ENCODE measurements around the gene ETV5. TPM values are rescaled to one million over a fixed set of nuclear protein-coding genes. Genes with fewer than 3 reads are reported as not detected.

ETV5 gene
- total and polyA plus RNA-seq, 2 donors from 2014 or later, result 5.1 to 34.6 TPM

DNA sequence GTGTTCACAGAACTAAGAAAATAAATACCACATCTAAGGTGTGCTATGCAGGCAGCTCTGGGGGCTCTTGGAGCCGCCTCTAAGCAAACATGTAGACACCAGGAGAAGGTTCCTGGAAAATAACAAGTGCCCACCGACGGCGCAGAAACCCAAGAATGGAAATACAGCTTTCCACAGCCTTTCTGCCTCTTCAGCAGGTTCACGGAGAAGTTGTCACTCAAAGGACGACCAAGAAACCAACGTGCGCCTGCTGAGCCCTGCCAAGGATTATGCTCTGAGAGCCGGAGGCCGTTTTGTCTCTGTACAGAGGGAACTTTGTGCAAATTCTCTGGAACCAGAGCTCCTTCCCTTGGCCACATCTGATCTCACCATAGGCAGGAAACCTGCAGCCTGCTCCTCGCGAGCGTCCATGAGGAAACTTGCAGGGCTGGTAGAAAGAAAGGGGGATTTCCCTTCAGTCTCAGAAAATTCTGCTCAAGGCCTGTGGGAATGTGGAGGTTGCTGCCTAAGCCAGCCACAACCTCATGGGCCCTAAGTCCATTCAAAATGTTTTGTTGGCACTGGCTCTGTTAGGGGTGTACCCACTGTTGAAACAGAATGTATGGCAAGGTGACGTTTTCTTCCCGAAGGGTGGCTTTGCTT, 40.6 kb upstream of the ETV5 start:
- H3K4me3 ChIP-seq (ENCODE audit: low read length in 3 of 3), result no peak overlapping the region
- H3K9ac ChIP-seq (ENCODE audit: low read length in 3 of 3), result no peak overlapping the region
- no peak overlapping the region for H3K27ac ChIP-seq (ENCODE audit: low read depth in 2 of 2, low read length in 2 of 2)
- intact Hi-C loops (cut with DNase I), result no loop called here
- no peaks in the 10 kb centered on the region for H3K9me3 ChIP-seq (ENCODE audit: control insufficient read depth in 2 of 3, insufficient read depth in 1 of 3, low read length in 3 of 3)
- no peak for FAIRE-seq
- peaks cover 0 to 3% (median 0%) of the 10 kb centered on the region in 3 donors for H3K4me1 ChIP-seq (ENCODE audit: control insufficient read depth in 2 of 3, insufficient read depth in 2 of 3, low read depth in 1 of 3, low read length in 3 of 3)
- no peak for DNase-seq
- H3K36me3 ChIP-seq (ENCODE audit: control insufficient read depth in 2 of 3, insufficient read depth in 3 of 3, low read length in 3 of 3), result no peaks in the 10 kb centered on the region
- H3K27me3 ChIP-seq (ENCODE audit: control insufficient read depth, insufficient read depth, low read length), result no peaks in the 10 kb centered on the region
- TF ChIP-seq, protein P1, sequence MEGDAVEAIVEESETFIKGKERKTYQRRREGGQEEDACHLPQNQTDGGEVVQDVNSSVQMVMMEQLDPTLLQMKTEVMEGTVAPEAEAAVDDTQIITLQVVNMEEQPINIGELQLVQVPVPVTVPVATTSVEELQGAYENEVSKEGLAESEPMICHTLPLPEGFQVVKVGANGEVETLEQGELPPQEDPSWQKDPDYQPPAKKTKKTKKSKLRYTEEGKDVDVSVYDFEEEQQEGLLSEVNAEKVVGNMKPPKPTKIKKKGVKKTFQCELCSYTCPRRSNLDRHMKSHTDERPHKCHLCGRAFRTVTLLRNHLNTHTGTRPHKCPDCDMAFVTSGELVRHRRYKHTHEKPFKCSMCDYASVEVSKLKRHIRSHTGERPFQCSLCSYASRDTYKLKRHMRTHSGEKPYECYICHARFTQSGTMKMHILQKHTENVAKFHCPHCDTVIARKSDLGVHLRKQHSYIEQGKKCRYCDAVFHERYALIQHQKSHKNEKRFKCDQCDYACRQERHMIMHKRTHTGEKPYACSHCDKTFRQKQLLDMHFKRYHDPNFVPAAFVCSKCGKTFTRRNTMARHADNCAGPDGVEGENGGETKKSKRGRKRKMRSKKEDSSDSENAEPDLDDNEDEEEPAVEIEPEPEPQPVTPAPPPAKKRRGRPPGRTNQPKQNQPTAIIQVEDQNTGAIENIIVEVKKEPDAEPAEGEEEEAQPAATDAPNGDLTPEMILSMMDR (IDR thresholded peaks at IDR 0.05; ENCODE audit: borderline replicate concordance, extremely low read depth, insufficient read depth), result no peak

DNA sequence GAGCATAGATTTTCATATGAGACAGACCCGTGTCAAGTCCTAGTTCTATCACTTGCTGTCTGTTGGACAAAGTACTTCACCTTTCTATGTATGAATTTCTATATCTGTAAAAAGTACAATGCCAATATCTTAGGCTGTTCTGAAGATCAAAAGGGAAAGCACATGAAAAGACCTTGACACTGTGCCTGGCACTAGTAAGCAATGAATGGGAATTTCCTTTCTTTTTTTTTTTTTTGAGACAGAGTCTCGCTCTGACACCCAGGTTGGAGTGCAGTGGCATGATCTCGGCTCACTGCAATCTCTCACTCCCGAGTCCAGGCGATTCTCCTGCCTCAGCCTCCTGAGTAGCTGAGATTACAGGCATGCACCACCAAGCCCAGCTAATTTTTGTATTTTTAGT, 35.4 kb upstream of the ETV5 start:
- Histone ChIP-seq H3K9ac (ENCODE audit: low read length in 3 of 3) (no peak overlapping the region), H3K36me3 (ENCODE audit: control insufficient read depth in 2 of 3, insufficient read depth in 3 of 3, low read length in 3 of 3) (no peaks in the 10 kb centered on the region), H3K27me3 (ENCODE audit: control insufficient read depth, insufficient read depth, low read length) (no peaks in the 10 kb centered on the region), H3K4me1 (ENCODE audit: control insufficient read depth in 2 of 3, insufficient read depth in 2 of 3, low read depth in 1 of 3, low read length in 3 of 3) (no peaks in the 10 kb centered on the region), H3K27ac (ENCODE audit: low read depth in 2 of 2, low read length in 2 of 2) (no peak overlapping the region), H3K9me3 (ENCODE audit: control insufficient read depth in 2 of 3, insufficient read depth in 1 of 3, low read length in 3 of 3) (no peaks in the 10 kb centered on the region), H3K4me3 (ENCODE audit: low read length in 3 of 3) (no peak overlapping the region)
- intact Hi-C loops (cut with DNase I), result no loop called here
- TF ChIP-seq, protein P1 (IDR thresholded peaks at IDR 0.05; ENCODE audit: borderline replicate concordance, extremely low read depth, insufficient read depth), result no peak
- FAIRE-seq (no peak), DNase-seq (no peak)

DNA sequence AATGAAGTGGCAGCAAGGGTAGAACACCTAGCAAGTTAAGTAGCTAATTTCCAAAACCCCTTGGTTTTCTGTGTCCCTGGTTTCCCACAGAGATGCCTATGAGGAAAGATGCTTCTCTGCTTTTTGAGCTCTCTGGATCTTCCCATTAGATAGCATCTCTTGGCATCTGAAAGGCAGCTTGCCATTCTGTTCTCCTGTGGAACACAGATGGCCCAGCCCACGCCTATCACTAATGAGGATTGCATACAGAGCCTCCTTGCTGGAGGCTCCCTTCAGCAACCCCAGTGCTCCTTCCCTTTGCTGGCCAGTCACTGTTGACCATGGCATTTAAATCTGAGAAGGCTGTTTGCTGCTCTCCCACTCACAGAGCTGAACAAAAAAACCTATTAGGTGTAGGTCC, 34.4 kb upstream of the ETV5 start:
- H3K9me3 ChIP-seq (ENCODE audit: control insufficient read depth in 2 of 3, insufficient read depth in 1 of 3, low read length in 3 of 3), result no peaks in the 10 kb centered on the region
- intact Hi-C loops (cut with DNase I), result no loop called here
- TF ChIP-seq, protein P1 (IDR thresholded peaks at IDR 0.05; ENCODE audit: borderline replicate concordance, extremely low read depth, insufficient read depth), result no peak
- no peaks in the 10 kb centered on the region for H3K4me1 ChIP-seq (ENCODE audit: control insufficient read depth in 2 of 3, insufficient read depth in 2 of 3, low read depth in 1 of 3, low read length in 3 of 3)
- no peak overlapping the region for H3K27ac ChIP-seq (ENCODE audit: low read depth in 2 of 2, low read length in 2 of 2)
- H3K36me3 ChIP-seq (ENCODE audit: control insufficient read depth in 2 of 3, insufficient read depth in 3 of 3, low read length in 3 of 3), result no peaks in the 10 kb centered on the region
- FAIRE-seq, result no peak
- no peak overlapping the region for H3K4me3 ChIP-seq (ENCODE audit: low read length in 3 of 3)
- H3K9ac ChIP-seq (ENCODE audit: low read length in 3 of 3), result no peak overlapping the region
- no peaks in the 10 kb centered on the region for H3K27me3 ChIP-seq (ENCODE audit: control insufficient read depth, insufficient read depth, low read length)
- peak in 3 of 5 donors; percentile 18 to 37 (median 36) for DNase-seq

Measured in kidney (tissue), 14 donors.